Neural cell (in vitro differentiated cells): Measurements from ENCODE around the gene CLDN7. TPM values are rescaled to one million over a fixed set of nuclear protein-coding genes. Genes with fewer than 3 reads are reported as not detected.

Source experiments
- H2AFZ ChIP-seq: fragments of 200-600, 300-800 bp; sonication (generic), shearing (Covaris generic); 2 replicates; pipeline ENCODE4 v1.6.0; 2014; ENCODE audit warnings: low read depth, mild to moderate bottlenecking, antibody characterized with exemption, low read length, moderate library complexity
- H3F3A ChIP-seq: fragments of 200-600 bp; shearing (Covaris generic); 2 replicates; pipeline ENCODE4 v1.6.1; 2016; ENCODE audit warnings: mild to moderate bottlenecking, moderate library complexity, mixed read lengths, antibody characterized with exemption, low read length; ENCODE audit not compliant: insufficient read depth, poor library complexity, severe bottlenecking
- H3K27ac ChIP-seq: fragments of 200-600, 300-800 bp; sonication (generic), shearing (Covaris generic); 2 replicates; pipeline ENCODE4 v1.5.1; 2014; ENCODE audit warnings: mild to moderate bottlenecking, low read length, moderate library complexity
- H3K27me3 ChIP-seq: fragments of 300-800, 200-600 bp; sonication (generic), shearing (Covaris generic); 2 replicates; pipeline ENCODE4 v1.6.0; 2014; ENCODE audit warnings: mild to moderate bottlenecking, low read depth, low read length, moderate library complexity; ENCODE audit not compliant: insufficient read depth
- H3K36me3 ChIP-seq: fragments of 300-800, 200-600 bp; sonication (generic), shearing (Covaris generic); 2 replicates; pipeline ENCODE4 v1.5.1; 2014; ENCODE audit warnings: mild to moderate bottlenecking, antibody characterized with exemption, low read length, moderate library complexity; ENCODE audit not compliant: insufficient read depth
- H3K4me2 ChIP-seq: fragments of 300-800, 200-600 bp; sonication (generic), shearing (Covaris generic); 2 replicates; pipeline ENCODE4 v1.6.0; 2014; ENCODE audit warnings: mild to moderate bottlenecking, low read length
- H3K4me3 ChIP-seq: fragments of 300-800, 200-600 bp; sonication (generic), shearing (Covaris generic); 2 replicates; pipeline ENCODE4 v1.5.1; 2014; ENCODE audit warnings: mild to moderate bottlenecking, low read length, moderate library complexity
- H3K79me2 ChIP-seq: fragments of 200-600 bp; shearing (Covaris generic); replicated peaks from 2 replicates; pipeline ENCODE4 v1.6.0; 2014; ENCODE audit warnings: mild to moderate bottlenecking, low read length, moderate library complexity; ENCODE audit not compliant: insufficient read depth
- H3K9ac ChIP-seq: fragments of 300-800, 200-600 bp; sonication (generic), shearing (Covaris generic); 2 replicates; pipeline ENCODE4 v1.6.1; 2016; ENCODE audit warnings: mild to moderate bottlenecking, low read length, mixed read lengths
- H3K9me2 ChIP-seq: fragments of 200-600 bp; shearing (Covaris generic); 2 replicates; pipeline ENCODE4 v1.6.1; 2016; ENCODE audit warnings: mild to moderate bottlenecking, low read length, mixed read lengths; ENCODE audit not compliant: insufficient read depth
- H3K9me3 ChIP-seq: fragments of 200-600, 300-800 bp; sonication (generic), shearing (Covaris generic); 2 replicates; pipeline ENCODE4 v1.6.1; 2016; ENCODE audit warnings: mild to moderate bottlenecking, mixed run types, low read length, moderate library complexity, mixed read lengths
- H4K20me1 ChIP-seq: fragments of 200-600 bp; shearing (Covaris generic); 2 replicates; pipeline ENCODE4 v1.6.1; 2016; ENCODE audit warnings: mild to moderate bottlenecking, mixed run types; ENCODE audit not compliant: insufficient read depth
- EP300 ChIP-seq: fragments of 450-650 bp; conservative IDR thresholded peaks from 2 replicates; pipeline ENCODE4 v1.6.1; 2014; ENCODE audit warnings: antibody characterized with exemption, mild to moderate bottlenecking, moderate library complexity; ENCODE audit not compliant: poor library complexity, severe bottlenecking
- EZH2 ChIP-seq: fragments of 200-600, 300-800 bp; shearing (Covaris generic), sonication (generic); IDR thresholded peaks from 2 replicates; pipeline ENCODE4 v1.6.1; 2014; ENCODE audit warnings: antibody characterized with exemption, low read length, borderline replicate concordance, mild to moderate bottlenecking; ENCODE audit not compliant: insufficient read depth, poor library complexity, severe bottlenecking
- MXI1 ChIP-seq: fragments of 450-650 bp; conservative IDR thresholded peaks from 2 replicates; pipeline ENCODE4 v1.6.1; 2014; ENCODE audit warnings: antibody characterized with exemption, mild to moderate bottlenecking; ENCODE audit not compliant: poor library complexity, severe bottlenecking
- POLR2AphosphoS5 ChIP-seq: IDR thresholded peaks from 2 replicates; pipeline ENCODE4 v1.6.1; 2012
- RAD21 ChIP-seq: fragments of 450-650 bp; conservative IDR thresholded peaks from 2 replicates; pipeline ENCODE4 v1.6.1; 2014; ENCODE audit warnings: antibody characterized with exemption, mild to moderate bottlenecking, moderate library complexity
- SMC3 ChIP-seq: fragments of 450-650 bp; conservative IDR thresholded peaks from 2 replicates; pipeline ENCODE4 v1.6.1; 2014; ENCODE audit warnings: antibody characterized with exemption, mild to moderate bottlenecking, moderate library complexity; ENCODE audit not compliant: poor library complexity
- TAF1 ChIP-seq: IDR thresholded peaks from 2 replicates; pipeline ENCODE4 v1.6.1; 2012; ENCODE audit warnings: low read depth
- polyA plus RNA-seq: library from polyadenylated mRNA; depleted of rRNA; stranded (reverse); fragments of >200 nt; gene quantifications from 2 replicates; pipeline ENCODE4 v1.2.3, GENCODE V29; 2014
- TF ChIP-seq, protein P1 (sequence below): fragments of 450-650 bp; IDR thresholded peaks from 2 replicates; pipeline ENCODE4 v1.5.1; 2014; ENCODE audit warnings: antibody characterized with exemption, mild to moderate bottlenecking, moderate library complexity; ENCODE audit not compliant: poor library complexity, severe bottlenecking
- TF ChIP-seq, protein P2 (sequence below): IDR thresholded peaks from 2 replicates; pipeline ENCODE4 v1.6.1; 2012; ENCODE audit warnings: borderline replicate concordance

CLDN7 gene
- polyA plus RNA-seq, 1 donor from 2014 or later, result 0.27 TPM

DNA sequence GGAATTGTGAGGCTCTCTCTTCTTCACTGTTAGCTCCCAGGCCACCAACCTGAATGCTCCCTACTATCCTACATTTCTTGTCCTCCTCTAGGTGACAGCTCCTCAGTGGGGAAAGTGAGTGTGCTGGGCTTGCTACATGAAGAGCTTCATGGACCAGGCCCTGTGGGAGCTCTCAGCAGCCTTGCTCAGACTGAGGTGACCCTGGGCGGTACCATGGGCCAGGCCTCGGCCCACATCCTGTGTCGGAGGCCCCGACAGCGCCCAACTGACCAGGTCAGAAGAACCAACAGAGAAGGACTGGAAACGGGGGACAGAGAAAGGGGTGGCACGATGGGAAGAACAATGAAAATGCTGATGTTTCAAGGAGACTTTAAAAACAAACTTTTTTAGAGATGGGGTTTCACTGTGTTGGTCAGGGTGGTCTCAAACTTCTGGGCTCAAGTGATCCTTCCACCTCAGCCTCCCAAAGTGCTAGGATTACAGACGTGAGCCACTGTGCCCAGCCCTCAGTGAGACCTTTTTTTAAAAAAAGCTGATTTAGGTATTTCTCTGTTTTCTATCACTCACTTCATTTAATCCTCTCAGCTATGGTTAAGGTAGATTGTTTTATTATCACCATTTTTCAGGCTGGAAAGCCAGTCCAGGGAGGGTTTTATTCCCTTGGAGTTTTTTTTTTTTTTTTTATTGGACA, 5.4 kb downstream of the CLDN7 start:
- H3K27ac ChIP-seq, result no peak overlapping the region
- peaks cover 12% of the 10 kb centered on the region for H3K79me2 ChIP-seq
- H4K20me1 ChIP-seq, result no peaks in the 10 kb centered on the region
- H3K9ac ChIP-seq, result no peak overlapping the region
- no peak overlapping the region for H3K4me2 ChIP-seq
- peaks cover 30% of the 10 kb centered on the region for H3K27me3 ChIP-seq
- no peaks in the 10 kb centered on the region for H3F3A ChIP-seq
- H3K9me2 ChIP-seq, result no peaks in the 10 kb centered on the region
- H3K36me3 ChIP-seq, result peaks cover 4% of the 10 kb centered on the region
- H3K9me3 ChIP-seq, result no peaks in the 10 kb centered on the region
- TF ChIP-seq TAF1 (no peak), POLR2AphosphoS5 (no peak)
- no peak overlapping the region for H2AFZ ChIP-seq
- no peak overlapping the region for H3K4me3 ChIP-seq

DNA sequence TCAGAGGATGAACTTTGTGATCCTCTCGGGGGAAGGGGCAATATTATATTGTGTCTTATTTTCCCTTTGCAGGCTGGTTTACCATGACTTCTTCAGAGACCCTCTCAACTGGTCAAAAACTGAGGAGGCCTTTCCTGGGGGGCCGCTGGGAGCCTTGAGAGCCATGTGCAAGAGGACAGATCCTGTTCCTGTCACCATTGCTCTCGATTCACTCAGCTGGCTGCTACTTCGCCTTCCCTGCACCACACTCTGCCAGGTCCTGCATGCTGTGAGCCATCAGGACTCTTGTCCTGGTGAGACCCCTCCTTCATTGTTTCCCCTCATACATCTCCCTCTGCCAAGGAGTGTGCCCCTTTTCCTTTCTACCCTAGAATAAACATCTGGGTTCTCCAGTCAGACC, 7.8 kb downstream of the CLDN7 start:
- H3K27ac ChIP-seq, result no peak overlapping the region
- H3K9ac ChIP-seq, result no peak overlapping the region
- TF ChIP-seq RAD21, result no peak
- TF ChIP-seq EZH2, result no peak
- TF ChIP-seq TAF1, result no peak
- TF ChIP-seq POLR2AphosphoS5, result no peak
- TF ChIP-seq EP300, result no peak
- H3K4me2 ChIP-seq, result no peak overlapping the region
- H3K4me3 ChIP-seq, result no peak overlapping the region
- H4K20me1 ChIP-seq, result no peaks in the 10 kb centered on the region
- H3K27me3 ChIP-seq, result peaks cover 6% of the 10 kb centered on the region
- H3K79me2 ChIP-seq, result peaks cover 30% of the 10 kb centered on the region
- no peaks in the 10 kb centered on the region for H3K9me3 ChIP-seq
- no peaks in the 10 kb centered on the region for H3F3A ChIP-seq
- no peak overlapping the region for H2AFZ ChIP-seq
- H3K36me3 ChIP-seq, result peaks cover 4% of the 10 kb centered on the region
- H3K9me2 ChIP-seq, result no peaks in the 10 kb centered on the region

DNA sequence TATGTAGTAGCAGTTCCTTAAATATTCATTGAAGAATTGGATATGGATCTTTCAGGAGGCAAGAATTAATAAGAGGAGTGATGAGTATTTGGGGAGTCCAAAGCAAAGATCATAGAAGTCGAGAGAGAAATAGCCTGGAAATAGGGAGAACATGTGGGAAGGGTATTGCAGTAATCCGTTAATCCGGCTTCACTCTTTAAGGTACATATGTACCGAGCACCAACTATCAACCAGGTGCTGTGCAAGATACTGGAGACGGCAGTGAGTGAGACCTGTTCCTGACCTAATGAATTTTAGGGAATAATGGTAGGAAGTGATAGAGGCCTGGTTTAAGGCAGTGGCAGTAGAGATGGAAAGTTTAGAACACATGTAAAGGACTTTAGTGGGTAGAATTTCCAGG, 9.2 kb downstream of the CLDN7 start:
- H3K27me3 ChIP-seq, result no peaks in the 10 kb centered on the region
- H3K9ac ChIP-seq, result peak overlapping the region; percentile 88
- H2AFZ ChIP-seq, result no peak overlapping the region
- TF ChIP-seq TAF1, result no peak
- no peak for TF ChIP-seq MXI1
- TF ChIP-seq SMC3, result no peak
- H3K4me3 ChIP-seq, result peak overlapping the region; percentile 70
- no peaks in the 10 kb centered on the region for H3K36me3 ChIP-seq
- H3K9me2 ChIP-seq, result no peaks in the 10 kb centered on the region
- H3K4me2 ChIP-seq, result peak overlapping the region; percentile 95
- H3K27ac ChIP-seq, result peak overlapping the region; percentile 97
- H3K9me3 ChIP-seq, result no peaks in the 10 kb centered on the region
- no peaks in the 10 kb centered on the region for H4K20me1 ChIP-seq
- H3K79me2 ChIP-seq, result peaks cover 44% of the 10 kb centered on the region
- H3F3A ChIP-seq, result no peaks in the 10 kb centered on the region

DNA sequence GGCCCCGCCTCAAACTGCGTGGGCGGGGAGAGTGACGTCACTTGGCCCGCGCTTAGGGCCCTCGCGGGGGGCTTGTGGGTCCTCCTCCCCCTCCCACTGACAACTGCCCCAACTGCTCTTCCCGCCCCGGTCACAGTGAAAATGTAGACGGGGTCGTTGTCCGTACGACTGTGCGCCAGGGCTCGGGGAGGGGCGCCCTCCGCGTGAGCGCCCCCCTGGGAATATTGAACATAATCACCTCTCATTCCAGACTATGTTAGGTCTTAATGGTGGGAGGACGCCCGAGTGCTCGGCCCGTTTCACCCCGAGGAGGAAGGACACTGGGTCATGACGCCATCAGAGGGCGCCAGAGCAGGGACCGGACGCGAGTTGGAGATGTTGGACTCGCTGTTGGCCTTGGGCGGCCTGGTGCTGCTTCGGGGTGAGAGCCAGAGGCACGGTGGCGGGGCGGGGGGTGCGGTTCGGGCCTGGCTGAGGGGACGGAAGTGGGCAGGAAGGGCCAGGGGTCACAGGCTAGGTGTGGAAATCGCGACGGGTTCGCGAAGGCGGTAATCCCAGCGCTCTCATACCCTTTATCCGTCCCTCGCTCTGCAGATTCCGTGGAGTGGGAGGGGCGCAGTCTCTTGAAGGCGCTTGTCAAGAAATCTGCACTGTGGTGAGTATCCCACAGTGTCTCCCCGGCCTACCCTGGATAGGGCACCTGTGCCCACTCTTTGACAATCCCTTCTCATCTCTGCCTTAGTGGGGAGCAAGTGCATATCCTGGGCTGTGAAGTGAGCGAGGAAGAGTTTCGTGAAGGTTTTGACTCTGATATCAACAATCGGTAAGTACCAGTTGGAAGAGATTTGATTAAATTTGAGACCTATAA, 9.9 kb downstream of the CLDN7 start, which contains the start of gene ELP5:
Gene ELP5, plus strand, starts transcription at position 40 of the 868 bp plus-strand sequence. Its CDS starts 336 bp downstream, at position 376.
- H3F3A ChIP-seq, result no peaks in the 10 kb centered on the region
- no peaks in the 10 kb centered on the region for H3K9me3 ChIP-seq
- peak within 1 kb of the TSS; percentile 95 for H3K4me2 ChIP-seq
- H3K79me2 ChIP-seq, result peaks cover 50% of the 10 kb centered on the region
- peak within 1 kb of the TSS; percentile 62 for H2AFZ ChIP-seq
- peak within 1 kb of the TSS; percentile 97 for H3K27ac ChIP-seq
- H3K36me3 ChIP-seq, result no peaks in the 10 kb centered on the region
- peak within 1 kb of the TSS; percentile 88 for H3K9ac ChIP-seq
- peak; percentile 68 for TF ChIP-seq MXI1
- TF ChIP-seq, protein P1, sequence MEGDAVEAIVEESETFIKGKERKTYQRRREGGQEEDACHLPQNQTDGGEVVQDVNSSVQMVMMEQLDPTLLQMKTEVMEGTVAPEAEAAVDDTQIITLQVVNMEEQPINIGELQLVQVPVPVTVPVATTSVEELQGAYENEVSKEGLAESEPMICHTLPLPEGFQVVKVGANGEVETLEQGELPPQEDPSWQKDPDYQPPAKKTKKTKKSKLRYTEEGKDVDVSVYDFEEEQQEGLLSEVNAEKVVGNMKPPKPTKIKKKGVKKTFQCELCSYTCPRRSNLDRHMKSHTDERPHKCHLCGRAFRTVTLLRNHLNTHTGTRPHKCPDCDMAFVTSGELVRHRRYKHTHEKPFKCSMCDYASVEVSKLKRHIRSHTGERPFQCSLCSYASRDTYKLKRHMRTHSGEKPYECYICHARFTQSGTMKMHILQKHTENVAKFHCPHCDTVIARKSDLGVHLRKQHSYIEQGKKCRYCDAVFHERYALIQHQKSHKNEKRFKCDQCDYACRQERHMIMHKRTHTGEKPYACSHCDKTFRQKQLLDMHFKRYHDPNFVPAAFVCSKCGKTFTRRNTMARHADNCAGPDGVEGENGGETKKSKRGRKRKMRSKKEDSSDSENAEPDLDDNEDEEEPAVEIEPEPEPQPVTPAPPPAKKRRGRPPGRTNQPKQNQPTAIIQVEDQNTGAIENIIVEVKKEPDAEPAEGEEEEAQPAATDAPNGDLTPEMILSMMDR, result peak; percentile 65
- TF ChIP-seq, protein P2, sequence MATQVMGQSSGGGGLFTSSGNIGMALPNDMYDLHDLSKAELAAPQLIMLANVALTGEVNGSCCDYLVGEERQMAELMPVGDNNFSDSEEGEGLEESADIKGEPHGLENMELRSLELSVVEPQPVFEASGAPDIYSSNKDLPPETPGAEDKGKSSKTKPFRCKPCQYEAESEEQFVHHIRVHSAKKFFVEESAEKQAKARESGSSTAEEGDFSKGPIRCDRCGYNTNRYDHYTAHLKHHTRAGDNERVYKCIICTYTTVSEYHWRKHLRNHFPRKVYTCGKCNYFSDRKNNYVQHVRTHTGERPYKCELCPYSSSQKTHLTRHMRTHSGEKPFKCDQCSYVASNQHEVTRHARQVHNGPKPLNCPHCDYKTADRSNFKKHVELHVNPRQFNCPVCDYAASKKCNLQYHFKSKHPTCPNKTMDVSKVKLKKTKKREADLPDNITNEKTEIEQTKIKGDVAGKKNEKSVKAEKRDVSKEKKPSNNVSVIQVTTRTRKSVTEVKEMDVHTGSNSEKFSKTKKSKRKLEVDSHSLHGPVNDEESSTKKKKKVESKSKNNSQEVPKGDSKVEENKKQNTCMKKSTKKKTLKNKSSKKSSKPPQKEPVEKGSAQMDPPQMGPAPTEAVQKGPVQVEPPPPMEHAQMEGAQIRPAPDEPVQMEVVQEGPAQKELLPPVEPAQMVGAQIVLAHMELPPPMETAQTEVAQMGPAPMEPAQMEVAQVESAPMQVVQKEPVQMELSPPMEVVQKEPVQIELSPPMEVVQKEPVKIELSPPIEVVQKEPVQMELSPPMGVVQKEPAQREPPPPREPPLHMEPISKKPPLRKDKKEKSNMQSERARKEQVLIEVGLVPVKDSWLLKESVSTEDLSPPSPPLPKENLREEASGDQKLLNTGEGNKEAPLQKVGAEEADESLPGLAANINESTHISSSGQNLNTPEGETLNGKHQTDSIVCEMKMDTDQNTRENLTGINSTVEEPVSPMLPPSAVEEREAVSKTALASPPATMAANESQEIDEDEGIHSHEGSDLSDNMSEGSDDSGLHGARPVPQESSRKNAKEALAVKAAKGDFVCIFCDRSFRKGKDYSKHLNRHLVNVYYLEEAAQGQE, result peak; percentile 85
- peak; percentile 63 for TF ChIP-seq SMC3
- TF ChIP-seq POLR2AphosphoS5, result peak; percentile 87
- TF ChIP-seq EZH2, result no peak
- peak; percentile 45 for TF ChIP-seq RAD21
- peak; percentile 65 for TF ChIP-seq EP300
- peak; percentile 88 for TF ChIP-seq TAF1
- no peaks in the 10 kb centered on the region for H3K27me3 ChIP-seq
- H4K20me1 ChIP-seq, result no peaks in the 10 kb centered on the region
- H3K9me2 ChIP-seq, result no peaks in the 10 kb centered on the region
- peak within 1 kb of the TSS; percentile 70 for H3K4me3 ChIP-seq
